ENCODE data around the gene PIM2. TPM values are rescaled to one million over a fixed set of nuclear protein-coding genes. Genes with fewer than 3 reads are reported as not detected.

Gene PIM2
- total RNA-seq, 1 donor from 2014 or later = 20.6 TPM

GRCh38 chrX:48909703-48910294, 9.0 kb downstream of the PIM2 start:
- Histone ChIP-seq H3K4me1 (peaks cover 4% of the 10 kb centered on the region), H3K36me3 (peaks cover 32% of the 10 kb centered on the region), H3K9me3 (no peaks in the 10 kb centered on the region), H3K27ac (no peak overlapping the region), H3K4me3 (no peak overlapping the region), H3K27me3 (ENCODE audit: low read depth) (no peaks in the 10 kb centered on the region)
- DNase-seq = no peak
- TF ChIP-seq CTCF (IDR thresholded peaks at IDR 0.05) = no peak
- intact Hi-C loops (cut with DNase I) = no loop called here
- ATAC-seq = no peak

GRCh38 chrX:48908600-48908999, 10.2 kb downstream of the PIM2 start:
- Histone ChIP-seq H3K4me1 (peaks cover 4% of the 10 kb centered on the region), H3K36me3 (peaks cover 20% of the 10 kb centered on the region), H3K27ac (no peak overlapping the region), H3K27me3 (ENCODE audit: low read depth) (no peaks in the 10 kb centered on the region), H3K4me3 (no peak overlapping the region), H3K9me3 (no peaks in the 10 kb centered on the region)
- TF ChIP-seq CTCF (IDR thresholded peaks at IDR 0.05) = no peak
- DNase-seq = no peak
- intact Hi-C loops (cut with DNase I) = no loop called here
- ATAC-seq = no peak

GRCh38 chrX:48905090-48905790, 13.6 kb downstream of the PIM2 start:
- no peak overlapping the region for H3K4me3 ChIP-seq
- H3K27ac ChIP-seq = no peak overlapping the region
- peaks cover 47% of the 10 kb centered on the region for H3K36me3 ChIP-seq
- no peaks in the 10 kb centered on the region for H3K9me3 ChIP-seq
- DNase-seq (no peak), ATAC-seq (no peak)
- no peak for TF ChIP-seq CTCF (IDR thresholded peaks at IDR 0.05)
- no peaks in the 10 kb centered on the region for H3K27me3 ChIP-seq (ENCODE audit: low read depth)
- no peaks in the 10 kb centered on the region for H3K4me1 ChIP-seq
- intact Hi-C loops (cut with DNase I) = no loop called here

GRCh38 chrX:48904626-48905025, 14.2 kb downstream of the PIM2 start:
- Histone ChIP-seq H3K9me3 (no peaks in the 10 kb centered on the region), H3K4me3 (no peak overlapping the region), H3K36me3 (peaks cover 47% of the 10 kb centered on the region), H3K4me1 (no peaks in the 10 kb centered on the region), H3K27ac (no peak overlapping the region), H3K27me3 (ENCODE audit: low read depth) (no peaks in the 10 kb centered on the region)
- no peak for TF ChIP-seq CTCF (IDR thresholded peaks at IDR 0.05)
- ATAC-seq (no peak), DNase-seq (no peak)
- intact Hi-C loops (cut with DNase I) = no loop called here

GRCh38 chrX:48904180-48904579, 14.6 kb downstream of the PIM2 start:
- no peaks in the 10 kb centered on the region for H3K27me3 ChIP-seq (ENCODE audit: low read depth)
- no peaks in the 10 kb centered on the region for H3K9me3 ChIP-seq
- H3K4me1 ChIP-seq = no peaks in the 10 kb centered on the region
- no peak for TF ChIP-seq CTCF (IDR thresholded peaks at IDR 0.05)
- H3K4me3 ChIP-seq = no peak overlapping the region
- ATAC-seq (no peak), DNase-seq (no peak)
- no peak overlapping the region for H3K27ac ChIP-seq
- intact Hi-C loops (cut with DNase I) = no loop called here
- peaks cover 52% of the 10 kb centered on the region for H3K36me3 ChIP-seq

Measured in lower lobe of right lung (tissue), 2 donors.